ENCODE measurements around the gene FST.

GRCh38 chr5:53445569-53445968 is 34.9 kb upstream of the FST start:
- TF ChIP-seq YY1 (IDR thresholded peaks at IDR 0.05; ENCODE audit: insufficient read depth, insufficient read length) (no peak), ZNF274 (IDR thresholded peaks at IDR 0.05; ENCODE audit: low read depth, low read length) (no peak)
